A673 (cell line): ENCODE measurements around the gene HK3.

Source experiments
- EZH2 ChIP-seq: fragments of 200-600 bp; sonication (generic); IDR thresholded peaks from 2 replicates; pipeline ENCODE4 v1.6.1; 2017; ENCODE audit warnings: borderline replicate concordance, low read depth, mild to moderate bottlenecking, mixed read lengths, antibody characterized with exemption, low read length; ENCODE audit not compliant: poor library complexity, severe bottlenecking
- TF ChIP-seq, protein P1 (sequence below): fragments of 300-800, 200-600 bp; sonication (generic); conservative IDR thresholded peaks from 2 replicates; pipeline ENCODE4 v1.5.1; 2017; ENCODE audit warnings: low read depth, mild to moderate bottlenecking, antibody characterized with exemption, low read length, moderate library complexity, mixed read lengths

DNA sequence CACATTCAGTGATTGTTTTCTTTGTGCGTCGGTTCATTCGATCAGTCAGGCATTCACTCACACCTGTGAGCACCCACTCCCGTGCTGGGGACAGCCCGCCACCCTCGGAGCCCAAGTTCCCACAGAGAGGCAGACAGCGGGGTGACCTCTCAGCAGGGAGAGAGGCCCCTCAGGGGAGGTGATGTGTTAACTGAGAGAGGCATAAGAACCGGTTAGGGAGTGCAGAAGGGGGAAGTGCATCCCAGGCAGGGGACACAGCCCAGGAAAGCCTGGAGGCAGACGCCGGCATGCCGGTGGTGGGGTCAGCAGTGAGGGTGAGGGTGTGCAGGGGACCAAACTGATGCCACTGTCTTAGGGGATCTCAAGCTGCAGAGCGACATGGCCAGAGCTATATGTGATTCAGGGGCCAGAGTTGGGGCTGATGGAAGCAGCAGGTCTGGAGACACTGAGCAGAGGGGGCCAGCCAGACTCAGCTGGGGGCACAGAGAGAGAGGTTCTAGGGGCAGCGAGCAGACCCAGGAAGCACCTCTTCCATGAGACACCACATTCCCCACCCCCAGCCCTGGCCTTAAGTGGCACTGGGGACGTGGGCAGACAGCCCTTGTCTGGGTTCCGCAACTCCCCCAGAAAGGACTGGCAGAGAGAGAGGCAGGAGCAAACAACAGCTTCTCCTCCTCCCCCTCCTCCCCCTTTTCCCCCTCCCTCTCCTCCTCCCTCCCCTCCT lies 35.9 kb downstream of the HK3 start:
- TF ChIP-seq, protein P1, sequence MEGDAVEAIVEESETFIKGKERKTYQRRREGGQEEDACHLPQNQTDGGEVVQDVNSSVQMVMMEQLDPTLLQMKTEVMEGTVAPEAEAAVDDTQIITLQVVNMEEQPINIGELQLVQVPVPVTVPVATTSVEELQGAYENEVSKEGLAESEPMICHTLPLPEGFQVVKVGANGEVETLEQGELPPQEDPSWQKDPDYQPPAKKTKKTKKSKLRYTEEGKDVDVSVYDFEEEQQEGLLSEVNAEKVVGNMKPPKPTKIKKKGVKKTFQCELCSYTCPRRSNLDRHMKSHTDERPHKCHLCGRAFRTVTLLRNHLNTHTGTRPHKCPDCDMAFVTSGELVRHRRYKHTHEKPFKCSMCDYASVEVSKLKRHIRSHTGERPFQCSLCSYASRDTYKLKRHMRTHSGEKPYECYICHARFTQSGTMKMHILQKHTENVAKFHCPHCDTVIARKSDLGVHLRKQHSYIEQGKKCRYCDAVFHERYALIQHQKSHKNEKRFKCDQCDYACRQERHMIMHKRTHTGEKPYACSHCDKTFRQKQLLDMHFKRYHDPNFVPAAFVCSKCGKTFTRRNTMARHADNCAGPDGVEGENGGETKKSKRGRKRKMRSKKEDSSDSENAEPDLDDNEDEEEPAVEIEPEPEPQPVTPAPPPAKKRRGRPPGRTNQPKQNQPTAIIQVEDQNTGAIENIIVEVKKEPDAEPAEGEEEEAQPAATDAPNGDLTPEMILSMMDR, result no peak
- TF ChIP-seq EZH2, result no peak
